SJSA1 (cell line): Measurements from ENCODE around the gene CROCC2. TPM values are rescaled to one million over a fixed set of nuclear protein-coding genes. Genes with fewer than 3 reads are reported as not detected.

Experiments
- DNase-seq, 2 experiments: peaks; one replicate each; pipeline ENCODE4 v3.0.0-alpha.2; 2015 to 2020; ENCODE audit warnings: low spot score in 2 of 2, low read depth in 1 of 2
- H3K27ac ChIP-seq: fragments of 250-450 bp; sonication (Bioruptor Pico); 2 replicates; pipeline ENCODE4 v1.5.1; 2020; ENCODE audit warnings: mild to moderate bottlenecking, moderate library complexity
- H3K27me3 ChIP-seq: fragments of 250-450 bp; sonication (Bioruptor Pico); replicated peaks from 2 replicates; pipeline ENCODE4 v1.5.1; 2020; ENCODE audit warnings: mild to moderate bottlenecking, moderate library complexity
- H3K36me3 ChIP-seq: fragments of 250-450 bp; sonication (Bioruptor Pico); 2 replicates; pipeline ENCODE4 v1.5.1; 2020; ENCODE audit warnings: mild to moderate bottlenecking
- H3K4me1 ChIP-seq: fragments of 250-450 bp; sonication (Bioruptor Pico); replicated peaks from 2 replicates; pipeline ENCODE4 v1.6.1; 2021; ENCODE audit warnings: mild to moderate bottlenecking
- H3K4me3 ChIP-seq: fragments of 250-450 bp; sonication (Bioruptor Pico); 2 replicates; pipeline ENCODE4 v1.5.1; 2020; ENCODE audit warnings: mild to moderate bottlenecking
- H3K9me3 ChIP-seq: fragments of 250-450 bp; sonication (Bioruptor Pico); replicated peaks from 2 replicates; pipeline ENCODE4 v1.5.1; 2020; ENCODE audit warnings: mild to moderate bottlenecking
- total RNA-seq: library from RNA; depleted of rRNA; stranded (reverse); fragments of >200 nt; shearing (Covaris generic); gene quantifications from 2 replicates; pipeline ENCODE4 v1.2.3, GENCODE V29; 2014

CROCC2 gene
- total RNA-seq, 1 experiment from 2014 or later: not detected

DNA sequence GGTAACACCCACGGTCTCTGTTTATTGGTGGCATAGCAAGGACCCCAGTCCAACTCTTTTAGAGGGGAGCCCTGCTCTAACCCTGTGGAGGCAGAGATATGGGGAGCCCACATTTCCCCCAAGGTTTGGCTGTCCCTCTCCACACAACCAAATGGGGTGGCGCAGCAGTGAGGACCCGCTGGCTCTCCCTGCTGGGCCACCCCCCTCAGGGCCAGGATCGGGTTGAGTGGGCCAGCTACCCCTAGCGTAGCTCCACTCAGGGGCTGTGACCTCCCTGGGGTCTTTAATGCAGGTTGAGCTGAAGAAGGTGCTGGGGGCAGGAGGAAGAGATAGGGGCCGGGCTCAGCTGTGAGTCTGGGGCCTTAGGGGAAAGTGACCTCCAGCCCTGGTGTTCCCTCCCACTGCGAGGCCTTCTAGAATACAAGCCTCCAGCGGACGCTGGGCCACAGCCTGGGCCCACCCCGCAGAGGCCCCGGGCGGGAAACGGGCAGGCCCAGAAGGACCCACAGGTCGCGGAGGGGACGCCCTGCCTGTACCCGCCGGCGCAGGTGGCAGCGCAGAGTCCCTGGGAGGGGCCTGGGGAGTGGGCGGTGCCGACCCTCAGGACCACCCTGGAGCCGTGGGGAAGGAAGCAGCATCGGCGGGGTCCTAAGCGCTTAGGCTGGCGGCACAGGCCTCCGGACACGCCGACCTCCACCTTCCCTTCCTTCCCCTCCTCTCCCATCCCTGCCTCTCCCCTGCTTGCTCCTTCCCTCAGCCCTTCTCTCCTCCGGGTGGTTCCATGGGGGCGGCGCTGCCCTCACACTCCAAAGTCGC, 9.6 kb downstream of the CROCC2 start:
- H3K9me3 ChIP-seq: no peaks in the 10 kb centered on the region
- H3K4me1 ChIP-seq: peaks cover 90% of the 10 kb centered on the region
- H3K27me3 ChIP-seq: no peaks in the 10 kb centered on the region
- peak overlapping the region; percentile 41; the same call in 1 of the 2 replicates for H3K27ac ChIP-seq
- H3K4me3 ChIP-seq: no peak overlapping the region
- no peak for DNase-seq
- no peaks in the 10 kb centered on the region for H3K36me3 ChIP-seq

DNA sequence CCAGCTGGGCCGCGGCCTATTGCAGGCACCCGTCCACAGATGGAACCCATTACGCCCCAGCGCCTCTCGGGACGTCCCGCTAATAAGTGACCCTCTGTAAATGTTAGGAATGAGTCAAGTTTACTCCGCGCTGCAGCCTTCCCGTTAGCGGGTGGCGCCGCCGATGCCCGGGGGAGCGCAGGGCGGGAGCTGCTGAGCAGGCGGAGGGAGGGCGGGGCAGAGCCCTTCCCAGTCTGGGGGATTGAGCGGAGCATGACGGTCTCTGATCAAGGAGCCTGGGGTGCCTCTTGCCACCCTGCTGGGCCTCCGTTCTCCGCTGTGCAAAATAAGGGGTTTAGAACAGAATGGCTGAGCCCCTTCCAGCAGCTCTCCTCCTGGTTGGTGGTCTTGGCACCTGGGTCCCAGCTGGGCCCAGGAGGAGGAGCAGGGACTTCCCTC, 10.5 kb downstream of the CROCC2 start:
- Histone ChIP-seq H3K27ac (peak overlapping the region; percentile 55), H3K9me3 (no peaks in the 10 kb centered on the region), H3K4me1 (peaks cover 90% of the 10 kb centered on the region), H3K36me3 (no peaks in the 10 kb centered on the region), H3K27me3 (no peaks in the 10 kb centered on the region), H3K4me3 (no peak overlapping the region)
- DNase-seq: peak; percentile 91 to 96

DNA sequence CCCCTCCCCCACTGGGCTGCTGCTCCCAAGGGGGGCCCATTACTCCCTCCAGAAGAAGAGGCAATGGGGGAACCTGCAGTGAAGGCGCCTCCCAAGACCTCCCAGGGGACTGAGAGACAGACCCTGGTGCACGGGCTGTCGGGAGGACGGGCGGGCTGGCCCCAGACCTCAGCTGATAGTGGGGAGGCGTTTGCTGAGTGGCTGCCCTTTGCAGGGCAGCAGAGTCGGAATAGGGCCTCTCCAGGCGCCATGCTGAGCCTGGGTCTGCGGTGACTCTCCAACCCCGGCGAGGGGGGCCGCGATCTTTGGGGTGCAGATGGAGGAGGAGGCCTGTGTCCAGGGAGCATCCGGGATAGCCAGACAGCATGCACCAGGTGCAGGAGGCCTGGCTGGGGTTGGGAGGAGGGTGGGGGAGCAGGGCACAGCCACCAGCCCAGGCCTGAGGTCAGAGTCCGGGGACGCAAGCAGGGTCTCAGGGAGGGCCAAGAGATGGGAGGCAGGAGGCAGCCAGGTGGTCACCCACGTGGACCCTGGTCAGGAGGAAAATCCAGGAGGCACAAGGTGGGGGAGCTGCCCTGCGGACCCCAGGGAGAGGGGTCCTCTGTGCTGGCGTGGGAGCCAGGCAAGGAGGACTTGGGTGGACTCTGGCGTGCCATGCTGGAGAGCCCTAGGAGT, 11.0 kb downstream of the CROCC2 start:
- DNase-seq: peak in 1 of 2 experiments; percentile 43
- Histone ChIP-seq H3K27me3 (no peaks in the 10 kb centered on the region), H3K27ac (peak overlapping the region; percentile 55), H3K4me3 (no peak overlapping the region), H3K9me3 (no peaks in the 10 kb centered on the region), H3K36me3 (no peaks in the 10 kb centered on the region), H3K4me1 (peaks cover 90% of the 10 kb centered on the region)

DNA sequence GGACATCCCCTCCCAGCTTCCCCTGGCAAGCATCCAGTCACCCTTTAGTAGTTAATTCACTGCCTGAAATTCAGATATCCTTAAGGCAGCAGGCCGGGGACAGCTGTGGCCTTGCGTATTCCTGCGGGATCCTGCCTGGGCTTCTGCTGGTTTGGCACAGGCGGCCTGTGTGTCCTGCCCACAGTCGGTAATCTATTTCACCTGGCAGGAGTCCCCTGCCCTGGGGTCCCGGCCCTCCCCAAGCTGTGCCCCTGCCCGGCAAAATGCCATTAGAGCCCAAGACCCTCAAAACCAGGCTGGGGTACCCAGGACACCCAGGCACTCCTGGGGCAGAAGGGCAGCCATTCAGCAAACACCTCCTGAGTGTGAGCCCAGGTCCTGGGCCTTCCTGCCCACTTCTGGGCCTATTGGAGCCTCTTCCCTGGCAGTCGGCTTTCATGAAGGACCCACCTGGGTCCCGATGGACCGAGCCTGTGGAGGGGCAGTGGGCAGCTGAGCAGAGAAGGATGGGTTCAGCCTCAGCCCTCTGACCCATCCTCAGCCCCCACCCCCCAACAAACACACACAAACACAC, 11.6 kb downstream of the CROCC2 start:
- peak in 1 of 2 experiments; percentile 58 for DNase-seq

DNA sequence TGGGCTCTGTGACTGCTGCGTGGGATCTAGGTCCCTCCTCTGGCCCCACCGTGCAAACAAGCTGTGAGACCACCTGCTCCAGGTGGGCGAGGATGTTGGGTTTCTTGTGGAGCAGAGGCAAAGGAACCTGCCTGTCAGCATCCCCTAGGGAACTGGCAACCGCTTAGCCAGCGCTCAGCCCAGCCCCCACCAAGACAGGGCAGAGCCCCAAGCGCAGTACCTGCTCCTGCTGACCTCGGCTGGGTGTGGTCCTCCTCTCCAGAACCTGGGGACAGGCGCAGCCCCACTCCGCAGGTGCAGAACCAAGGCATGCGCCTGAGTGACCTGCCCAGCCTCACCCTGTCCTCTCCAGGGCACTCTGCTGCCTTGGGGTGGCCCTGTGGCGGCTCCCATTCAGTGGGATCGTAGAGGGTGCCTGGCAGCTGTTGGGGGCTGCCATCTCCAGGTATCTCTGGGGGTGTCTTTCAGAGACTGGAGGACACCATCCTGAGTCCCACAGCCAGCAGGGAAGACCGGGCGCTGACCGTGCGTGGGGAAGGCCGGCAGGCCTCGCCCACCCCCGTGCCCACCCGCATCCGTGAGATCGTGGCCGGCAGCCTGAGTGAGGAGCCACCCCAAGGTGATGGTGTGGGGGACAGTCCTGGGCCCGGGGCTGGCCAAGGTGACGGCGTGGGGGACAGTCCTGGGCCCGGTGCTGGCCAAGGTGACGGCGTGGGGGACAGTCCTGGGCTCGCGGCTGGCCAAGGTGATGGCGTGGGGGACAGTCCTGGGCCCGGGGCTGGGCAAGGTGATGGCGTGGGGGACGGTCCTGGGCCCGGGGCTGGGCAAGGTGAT, 12.3 kb downstream of the CROCC2 start:
- peaks cover 86% of the 10 kb centered on the region for H3K4me1 ChIP-seq
- H3K9me3 ChIP-seq: no peaks in the 10 kb centered on the region
- H3K4me3 ChIP-seq: no peak overlapping the region
- H3K36me3 ChIP-seq: no peaks in the 10 kb centered on the region
- H3K27me3 ChIP-seq: no peaks in the 10 kb centered on the region
- peak in 1 of 2 experiments; percentile 41 for DNase-seq
- H3K27ac ChIP-seq: no peak overlapping the region

More for the DNA sequence above, 11.6 kb downstream of the CROCC2 start:
- H3K4me1 ChIP-seq: peaks cover 90% of the 10 kb centered on the region
- H3K27ac ChIP-seq: peak overlapping the region; percentile 55
- H3K36me3 ChIP-seq: no peaks in the 10 kb centered on the region
- H3K27me3 ChIP-seq: no peaks in the 10 kb centered on the region
- H3K4me3 ChIP-seq: no peak overlapping the region
- H3K9me3 ChIP-seq: no peaks in the 10 kb centered on the region

DNA sequence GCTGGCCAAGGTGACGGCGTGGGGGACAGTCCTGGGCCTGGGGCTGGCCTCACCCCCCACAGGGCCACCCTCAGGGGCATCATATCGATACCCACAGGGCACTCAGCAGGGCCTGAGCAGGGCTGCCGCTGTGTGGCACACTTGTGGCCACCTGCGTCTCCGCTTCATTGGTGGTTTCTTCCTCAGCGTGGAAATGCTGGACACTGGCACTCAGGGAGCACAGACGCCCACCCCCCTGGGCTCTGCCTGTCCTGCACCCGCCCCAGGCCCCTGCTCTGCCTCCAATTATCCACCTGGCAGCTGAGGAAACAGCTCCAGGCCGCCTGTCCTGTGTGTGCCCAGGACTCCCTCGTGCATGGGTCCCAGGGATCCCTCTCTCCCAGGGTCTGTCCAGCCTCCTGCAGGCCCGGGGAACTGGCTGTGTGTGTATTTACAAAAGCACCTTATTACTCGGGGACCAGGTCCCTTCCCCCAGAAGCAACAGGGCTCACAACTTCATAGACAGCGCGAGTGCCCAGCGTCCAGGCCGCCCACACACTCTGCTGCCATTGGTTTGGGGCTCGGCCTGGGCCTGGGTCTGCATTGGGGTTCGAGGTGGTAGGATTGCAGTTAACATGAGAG, 13.1 kb downstream of the CROCC2 start:
- Histone ChIP-seq H3K4me1 (peaks cover 78% of the 10 kb centered on the region), H3K4me3 (no peak overlapping the region), H3K36me3 (no peaks in the 10 kb centered on the region), H3K27me3 (no peaks in the 10 kb centered on the region), H3K9me3 (no peaks in the 10 kb centered on the region), H3K27ac (no peak overlapping the region)
- peak in 1 of 2 experiments; percentile 41 for DNase-seq

DNA sequence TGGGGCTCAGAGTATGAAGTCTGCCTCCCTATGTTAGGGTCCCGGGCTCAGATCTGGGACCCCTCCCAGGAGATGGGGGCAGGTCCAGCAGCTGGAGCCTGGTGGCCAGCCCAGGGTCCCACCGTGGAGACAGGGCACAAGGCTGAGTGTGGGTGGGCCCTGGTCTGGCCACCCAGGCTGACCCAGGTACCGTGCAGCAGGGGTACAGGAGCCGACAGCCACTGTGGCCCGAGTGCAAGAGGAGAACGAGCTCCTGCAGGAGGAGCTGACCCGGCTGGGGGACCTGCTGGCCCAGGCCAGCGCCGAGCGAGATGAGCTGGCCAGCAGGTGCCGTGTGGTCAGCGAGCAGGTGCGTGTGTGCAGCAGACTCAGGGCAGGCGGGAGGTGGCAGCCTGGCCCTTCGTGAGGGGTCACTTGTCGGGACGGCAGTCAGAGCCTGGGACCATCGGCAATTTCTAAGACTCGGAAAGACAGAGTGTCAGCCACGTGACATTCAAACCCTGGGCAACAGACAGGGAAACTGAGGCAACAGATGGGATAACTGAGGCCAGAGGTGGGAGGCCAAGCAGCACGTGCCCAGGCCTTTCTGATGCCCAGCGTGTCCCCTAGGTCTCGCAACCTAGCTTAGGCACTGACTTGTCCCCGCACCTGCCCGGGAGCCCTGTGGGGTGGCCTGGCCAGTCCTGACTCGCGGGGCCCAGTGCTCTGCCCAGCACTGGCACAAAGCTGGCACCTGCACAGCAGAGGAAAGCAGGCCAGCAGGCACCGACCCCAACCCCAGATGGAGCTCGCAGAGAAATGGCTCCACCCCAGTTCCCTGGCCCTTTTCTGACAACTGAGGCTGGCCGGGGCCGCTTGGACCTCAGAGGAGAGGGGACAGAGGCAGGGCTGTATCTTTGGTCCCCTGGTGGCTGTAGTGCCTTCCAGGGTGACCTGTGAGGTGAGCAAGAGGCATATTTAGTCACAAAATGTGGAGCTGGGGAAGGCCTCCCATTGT, 13.9 kb downstream of the CROCC2 start:
- Histone ChIP-seq H3K4me1 (peaks cover 70% of the 10 kb centered on the region), H3K9me3 (no peaks in the 10 kb centered on the region), H3K36me3 (no peaks in the 10 kb centered on the region), H3K27me3 (no peaks in the 10 kb centered on the region), H3K4me3 (no peak overlapping the region), H3K27ac (peak overlapping the region; percentile 94)
- DNase-seq: peak in 1 of 2 experiments; percentile 46

DNA sequence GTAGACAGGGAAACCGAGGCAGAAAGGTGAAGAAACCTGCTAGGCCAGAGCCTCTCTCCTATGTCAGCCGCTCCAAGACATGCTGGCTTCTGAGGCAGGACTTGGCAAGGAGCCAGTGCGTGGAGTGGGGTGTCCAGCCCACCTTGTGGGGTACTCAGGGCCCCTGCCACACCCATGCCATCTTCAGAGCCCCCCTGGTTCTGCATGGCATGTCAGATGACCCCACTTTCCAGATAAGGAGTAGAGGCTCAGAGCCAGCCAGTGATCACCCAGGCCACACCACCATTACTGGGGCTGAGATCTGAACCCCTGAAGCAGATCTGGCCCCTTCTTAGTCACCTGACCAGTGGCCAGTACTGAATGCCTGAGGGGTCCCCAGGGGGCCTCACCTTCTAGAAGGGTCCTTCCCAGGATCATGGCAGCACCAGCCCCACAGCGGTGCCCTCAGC, 14.7 kb downstream of the CROCC2 start:
- DNase-seq: peak in 1 of 2 experiments; percentile 45
- Histone ChIP-seq H3K9me3 (no peaks in the 10 kb centered on the region), H3K4me1 (peaks cover 63% of the 10 kb centered on the region), H3K36me3 (no peaks in the 10 kb centered on the region), H3K27ac (peak overlapping the region; percentile 94), H3K27me3 (no peaks in the 10 kb centered on the region), H3K4me3 (no peak overlapping the region)

DNA sequence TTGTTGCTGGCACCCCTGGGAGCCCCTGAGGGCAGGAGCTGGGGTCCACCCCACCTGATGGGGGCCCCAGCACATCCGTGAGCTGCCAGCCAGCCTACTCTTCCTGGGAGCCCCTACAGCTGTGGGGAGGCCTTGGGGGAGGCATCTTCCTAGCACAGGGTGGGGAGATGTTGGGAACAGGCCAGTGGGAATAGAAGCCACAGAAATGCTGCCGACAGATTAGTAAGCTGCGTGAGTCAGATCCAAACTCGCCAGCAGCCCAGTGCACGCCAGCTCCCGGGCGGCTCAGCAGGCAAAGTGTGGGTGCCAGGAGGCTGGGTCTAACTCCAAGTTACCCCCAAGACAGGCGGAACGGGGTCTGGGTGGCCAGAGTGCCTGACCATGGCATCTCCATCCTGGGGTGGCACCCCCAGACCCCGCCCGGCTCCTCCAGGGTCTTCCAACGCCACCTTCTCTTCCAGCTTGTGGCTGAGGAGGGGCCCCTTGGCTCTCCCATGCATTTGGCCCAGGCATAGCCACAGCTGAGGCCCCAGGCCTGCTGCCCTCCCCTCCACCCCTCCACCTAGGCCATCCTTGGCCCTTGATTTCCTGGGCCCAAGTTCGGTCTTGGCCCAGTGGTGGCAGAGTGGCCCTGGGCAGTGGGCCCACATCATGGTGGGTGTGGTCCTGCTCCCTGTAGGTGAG, 15.3 kb downstream of the CROCC2 start:
- Histone ChIP-seq H3K4me1 (peaks cover 60% of the 10 kb centered on the region), H3K9me3 (no peaks in the 10 kb centered on the region), H3K4me3 (no peak overlapping the region), H3K27me3 (no peaks in the 10 kb centered on the region), H3K36me3 (no peaks in the 10 kb centered on the region), H3K27ac (peak overlapping the region; percentile 94)
- DNase-seq: peak; percentile 93 to 94

DNA sequence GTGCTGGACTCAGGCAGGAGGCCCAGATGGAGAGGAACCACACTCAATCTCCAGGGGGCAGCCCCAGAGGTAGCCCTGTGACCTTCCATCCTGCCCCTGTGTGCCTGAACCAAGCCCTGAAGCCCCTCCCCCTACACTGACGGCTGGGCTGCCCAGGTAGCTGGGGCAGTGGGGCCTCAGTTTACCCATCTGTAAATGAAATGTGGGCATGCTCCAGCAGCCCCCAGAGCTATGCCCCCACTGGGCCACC, 15.8 kb downstream of the CROCC2 start:
- DNase-seq: no peak
- Histone ChIP-seq H3K27me3 (no peaks in the 10 kb centered on the region), H3K4me3 (no peak overlapping the region), H3K36me3 (no peaks in the 10 kb centered on the region), H3K4me1 (peaks cover 55% of the 10 kb centered on the region), H3K27ac (peak overlapping the region; percentile 94), H3K9me3 (no peaks in the 10 kb centered on the region)

DNA sequence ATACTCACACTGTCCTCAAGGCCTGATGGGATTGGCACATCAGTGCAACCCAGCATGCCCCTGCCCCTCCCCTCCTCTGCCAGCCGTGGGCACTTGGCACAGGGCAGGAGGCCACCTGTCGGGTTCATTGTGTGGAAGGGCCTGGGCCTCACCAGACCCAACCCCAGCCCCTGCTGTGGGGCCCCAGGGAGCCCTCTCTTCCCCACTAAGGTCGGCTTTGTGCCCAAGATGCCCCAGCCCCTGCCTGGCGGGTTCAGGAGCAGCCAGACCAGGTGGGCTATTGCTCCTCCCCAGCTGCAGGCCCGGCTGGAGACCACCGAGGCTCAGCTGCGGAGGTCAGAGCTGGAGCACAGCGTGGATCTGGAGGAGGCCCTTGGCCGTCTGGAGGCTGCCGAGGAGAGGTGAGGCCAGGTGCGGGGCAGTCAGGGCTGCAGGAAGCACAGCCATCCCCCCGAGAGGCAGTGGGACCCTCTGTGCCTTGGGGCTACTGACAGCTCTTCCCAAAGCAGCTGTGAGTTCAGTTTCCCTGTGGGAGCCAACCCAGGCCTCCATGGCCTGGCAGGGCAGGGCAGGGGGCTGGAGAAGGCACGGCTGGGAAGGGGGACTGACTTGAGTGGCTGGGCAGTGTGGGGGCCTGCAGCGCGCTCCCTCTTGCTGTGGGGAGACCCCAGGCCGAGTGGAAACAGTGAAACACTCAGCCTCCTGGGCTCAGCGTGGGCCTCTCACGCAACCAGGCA, 16.3 kb downstream of the CROCC2 start:
- DNase-seq: peak in 1 of 2 experiments; percentile 40
- Histone ChIP-seq H3K27ac (peak overlapping the region; percentile 94), H3K9me3 (no peaks in the 10 kb centered on the region)

More for the DNA sequence above, 16.3 kb downstream of the CROCC2 start:
- H3K4me3 ChIP-seq: no peak overlapping the region
- no peaks in the 10 kb centered on the region for H3K36me3 ChIP-seq
- peaks cover 50% of the 10 kb centered on the region for H3K4me1 ChIP-seq
- H3K27me3 ChIP-seq: no peaks in the 10 kb centered on the region
